NCI-H2196 (cell line): ENCODE measurements around the gene TNFRSF14.
"Not testable (repeated sequence)": the region's sequence is repeated elsewhere in the genome, so short reads cannot be mapped to it uniquely, and the experiment has no call there.

ENCODE experiments used
- DNase-seq: peaks from one replicate; lab custom pipeline; 2025; ENCODE audit not compliant: unreplicated experiment; lab: John Stamatoyannopoulos, UW

The TNFRSF14 gene

GRCh38 chr1:2566101-2567045 is 10.2 kb downstream of the TNFRSF14 start:
- no peak for DNase-seq

- DNase-seq: no peak
These were observed 11.0 kb downstream of the TNFRSF14 start for GRCh38 chr1:2567083-2567679.

- not testable (repeated sequence) for DNase-seq
These were observed 12.1 kb downstream of the TNFRSF14 start for GRCh38 chr1:2568187-2568816.

- no peak for DNase-seq
These were observed 12.9 kb downstream of the TNFRSF14 start for GRCh38 chr1:2569060-2569459.

- not testable (repeated sequence) for DNase-seq
These were observed 13.5 kb downstream of the TNFRSF14 start for GRCh38 chr1:2569703-2570102.

GRCh38 chr1:2570332-2570731 is 14.2 kb downstream of the TNFRSF14 start:
- no peak for DNase-seq

GRCh38 chr1:2571348-2571747 is 15.2 kb downstream of the TNFRSF14 start:
- no peak for DNase-seq

GRCh38 chr1:2573250-2573920 is 17.2 kb downstream of the TNFRSF14 start:
- no peak for DNase-seq

GRCh38 chr1:2574350-2574749 is 18.2 kb downstream of the TNFRSF14 start:
- no peak for DNase-seq

- no peak for DNase-seq
These were observed 19.9 kb downstream of the TNFRSF14 start for GRCh38 chr1:2575801-2576663.

GRCh38 chr1:2577565-2578075 is 21.4 kb downstream of the TNFRSF14 start:
- DNase-seq: not testable (repeated sequence)

- DNase-seq: no peak
These were observed 22.6 kb downstream of the TNFRSF14 start for GRCh38 chr1:2578758-2579118.

- DNase-seq: no peak
These were observed 24.5 kb downstream of the TNFRSF14 start for GRCh38 chr1:2580691-2581090.

GRCh38 chr1:2582391-2582790 is 26.2 kb downstream of the TNFRSF14 start:
- no peak for DNase-seq

GRCh38 chr1:2583331-2583791 is 27.2 kb downstream of the TNFRSF14 start:
- no peak for DNase-seq

- peak; percentile 20 for DNase-seq
These were observed 27.7 kb downstream of the TNFRSF14 start for GRCh38 chr1:2583871-2584351.

- no peak for DNase-seq
These were observed 28.6 kb downstream of the TNFRSF14 start for GRCh38 chr1:2584686-2585317.

- no peak for DNase-seq
These were observed 29.3 kb downstream of the TNFRSF14 start for GRCh38 chr1:2585318-2586092.
